ENCODE results near the gene SYT6. TPM values are rescaled to one million over a fixed set of nuclear protein-coding genes. Genes with fewer than 3 reads are reported as not detected.

SYT6 gene
- total RNA-seq, 1 experiment from 2014 or later = not detected

DNA sequence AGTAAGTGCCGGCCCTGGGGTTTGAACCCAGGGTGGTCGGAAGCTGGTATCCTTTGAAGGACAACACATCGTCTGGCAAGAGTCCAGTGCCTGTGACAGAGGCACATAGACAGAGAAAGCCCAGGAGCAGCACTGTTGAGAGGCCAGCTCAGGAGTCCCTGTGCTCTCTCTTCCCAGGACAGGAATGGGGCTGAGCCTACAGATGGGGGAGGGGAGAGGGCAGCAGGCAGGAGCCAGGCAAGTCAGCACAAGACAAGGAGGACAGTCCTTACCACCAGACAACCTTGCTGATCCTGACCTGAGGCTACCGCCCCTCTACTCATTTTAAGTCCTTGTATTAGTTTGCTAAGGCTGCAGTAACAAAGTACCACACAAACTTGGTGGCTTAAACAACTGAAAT is 27.7 kb upstream of the SYT6 start (continued):
- TF ChIP-seq CTCF (IDR thresholded peaks at IDR 0.05 in 2 of 3, conservative IDR thresholded peaks at IDR 0.05 in 1 of 3; ENCODE audit: borderline replicate concordance in 1 of 3, insufficient read depth in 1 of 3, low read depth in 2 of 3, low read length in 2 of 3) (no peak), ELF1 (IDR thresholded peaks at IDR 0.05; ENCODE audit: borderline replicate concordance, low read depth) (no peak)

- intact Hi-C loops (cut with micrococcal nuclease) = no loop called here
- no peak overlapping the region for H3K4me2 ChIP-seq (ENCODE audit: low read length)
- DNase-seq (ENCODE audit: low read depth, low spot score) = no peak
- no peaks in the 10 kb centered on the region for H3K36me3 ChIP-seq (ENCODE audit: control insufficient read depth in 1 of 2, insufficient read depth in 2 of 2, low read length in 2 of 2)
- CTCF ChIA-PET = no interaction called here
- H3K9me3 ChIP-seq (ENCODE audit: control insufficient read depth in 1 of 2, insufficient read depth in 1 of 2, low read depth in 1 of 2, low read length in 2 of 2) = no peaks in the 10 kb centered on the region
- H4K20me1 ChIP-seq (ENCODE audit: insufficient read depth) = no peaks in the 10 kb centered on the region
- RAD21 ChIA-PET (ENCODE audit: low non-redundant PET in 1 of 2, low total read pairs in 2 of 2, uncharacterized antibody in 2 of 2, unreplicated experiment in 2 of 2) = no interaction called here
- H3K4me3 ChIP-seq (replicated peaks in 1 of 2; ENCODE audit: low read depth in 1 of 2, low read length in 2 of 2) = no peak overlapping the region
- no peaks in the 10 kb centered on the region for H3K9me2 ChIP-seq (ENCODE audit: insufficient read depth)
- no peaks in the 10 kb centered on the region for H3K4me1 ChIP-seq (ENCODE audit: control insufficient read depth in 1 of 2, insufficient read depth in 2 of 2, low read length in 2 of 2)
- peaks cover 11% of the 10 kb centered on the region; the same call in 1 of the 2 replicates for H3K27me3 ChIP-seq (ENCODE audit: insufficient read depth, low read length)
- ATAC-seq = no peak
- BruUV-seq (replicated peaks) = no TSS peak
- TF ChIP-seq SIN3A (IDR thresholded peaks at IDR 0.05; ENCODE audit: low read depth) (no peak), ZNF274 (IDR thresholded peaks at IDR 0.05; ENCODE audit: low read depth, low read length) (no peak), TCF7L2 (IDR thresholded peaks at IDR 0.05; ENCODE audit: borderline replicate concordance, extremely low read depth, insufficient read depth, insufficient read length) (no peak), CBX3 (IDR thresholded peaks at IDR 0.05; ENCODE audit: low read depth) (no peak), POLR2A (IDR thresholded peaks at IDR 0.05; ENCODE audit: borderline replicate concordance, extremely low read depth, insufficient read depth, insufficient read length) (no peak), EGR1 (IDR thresholded peaks at IDR 0.05; ENCODE audit: low read depth) (no peak), FOSL1 (IDR thresholded peaks at IDR 0.05; ENCODE audit: low read depth) (no peak), SP1 (IDR thresholded peaks at IDR 0.05; ENCODE audit: low read depth) (no peak), ZFX (IDR thresholded peaks at IDR 0.05) (no peak), ELF1 (IDR thresholded peaks at IDR 0.05; ENCODE audit: borderline replicate concordance, low read depth) (no peak), CTCF (IDR thresholded peaks at IDR 0.05 in 2 of 3, conservative IDR thresholded peaks at IDR 0.05 in 1 of 3; ENCODE audit: borderline replicate concordance in 1 of 3, insufficient read depth in 1 of 3, low read depth in 2 of 3, low read length in 2 of 3) (no peak), YY1 (IDR thresholded peaks at IDR 0.05; ENCODE audit: extremely low read depth, insufficient replicate concordance, low read depth, low read length) (no peak), SRF (IDR thresholded peaks at IDR 0.05; ENCODE audit: low read depth) (no peak), CEBPB (IDR thresholded peaks at IDR 0.05; ENCODE audit: low read depth) (no peak), RAD21 (IDR thresholded peaks at IDR 0.05; ENCODE audit: low read depth) (no peak)
- POLR2A ChIA-PET = no interaction called here
- no peak overlapping the region for H3K9ac ChIP-seq (ENCODE audit: low read length)
- H3K27ac ChIP-seq (ENCODE audit: low read depth, low read length) = no peak overlapping the region
- H2AFZ ChIP-seq (ENCODE audit: low read depth, low read length, poor library complexity, severe bottlenecking) = no peak overlapping the region
- H3K79me2 ChIP-seq (ENCODE audit: insufficient read depth, low read length) = no peaks in the 10 kb centered on the region
Measured at GRCh38 chr1:114180742-114181141, 27.1 kb upstream of the SYT6 start.
